HG03159 (cell line): ENCODE data around the gene CAMK2N1.

Experiments
- ATAC-seq: cut with Tn5 transposase; IDR thresholded peaks from one replicate; pipeline ENCODE4 v1.9.1; 2021; ENCODE audit warnings: mild to moderate bottlenecking, moderate library complexity; ENCODE audit not compliant: unreplicated experiment

CAMK2N1 gene

DNA sequence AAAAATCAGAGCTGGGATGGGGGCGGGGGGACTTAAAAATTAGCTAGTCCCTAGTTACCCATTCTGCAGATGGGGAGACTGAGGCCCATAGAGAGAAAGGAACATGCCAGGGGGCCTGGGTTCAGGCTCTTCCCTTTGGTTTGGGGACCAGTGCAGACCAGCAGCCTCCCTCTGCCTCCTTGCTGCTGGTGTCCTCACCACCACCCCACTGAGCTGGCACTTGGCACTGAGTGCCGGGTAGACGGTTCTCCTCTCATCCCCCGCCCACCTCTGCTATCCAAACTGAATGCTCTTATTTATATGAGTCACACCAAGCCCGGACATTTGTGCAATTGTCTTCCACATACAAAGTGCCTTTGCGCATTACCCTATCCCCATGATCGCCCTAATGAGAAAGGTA, 39.2 kb downstream of the CAMK2N1 start:
- ATAC-seq: no peak

DNA sequence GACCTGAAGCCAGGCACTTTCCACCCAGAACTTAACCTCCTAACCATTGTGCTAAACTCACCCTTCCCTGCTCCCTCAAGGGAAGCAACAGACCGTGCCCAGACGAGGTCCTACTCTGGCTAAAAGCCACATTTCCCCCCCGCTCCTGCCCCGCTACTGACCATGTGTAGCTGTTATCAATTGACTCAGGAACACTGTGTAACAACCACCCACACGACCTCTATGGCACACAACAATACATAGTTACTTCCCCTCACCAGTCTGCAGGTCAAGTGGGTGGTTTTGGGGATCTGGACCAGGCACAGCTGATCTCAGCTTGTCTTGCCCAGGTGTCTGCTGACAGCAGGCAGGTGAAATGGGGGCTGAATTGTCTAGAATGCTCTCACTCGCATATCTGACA, 40.1 kb downstream of the CAMK2N1 start:
- no peak for ATAC-seq

DNA sequence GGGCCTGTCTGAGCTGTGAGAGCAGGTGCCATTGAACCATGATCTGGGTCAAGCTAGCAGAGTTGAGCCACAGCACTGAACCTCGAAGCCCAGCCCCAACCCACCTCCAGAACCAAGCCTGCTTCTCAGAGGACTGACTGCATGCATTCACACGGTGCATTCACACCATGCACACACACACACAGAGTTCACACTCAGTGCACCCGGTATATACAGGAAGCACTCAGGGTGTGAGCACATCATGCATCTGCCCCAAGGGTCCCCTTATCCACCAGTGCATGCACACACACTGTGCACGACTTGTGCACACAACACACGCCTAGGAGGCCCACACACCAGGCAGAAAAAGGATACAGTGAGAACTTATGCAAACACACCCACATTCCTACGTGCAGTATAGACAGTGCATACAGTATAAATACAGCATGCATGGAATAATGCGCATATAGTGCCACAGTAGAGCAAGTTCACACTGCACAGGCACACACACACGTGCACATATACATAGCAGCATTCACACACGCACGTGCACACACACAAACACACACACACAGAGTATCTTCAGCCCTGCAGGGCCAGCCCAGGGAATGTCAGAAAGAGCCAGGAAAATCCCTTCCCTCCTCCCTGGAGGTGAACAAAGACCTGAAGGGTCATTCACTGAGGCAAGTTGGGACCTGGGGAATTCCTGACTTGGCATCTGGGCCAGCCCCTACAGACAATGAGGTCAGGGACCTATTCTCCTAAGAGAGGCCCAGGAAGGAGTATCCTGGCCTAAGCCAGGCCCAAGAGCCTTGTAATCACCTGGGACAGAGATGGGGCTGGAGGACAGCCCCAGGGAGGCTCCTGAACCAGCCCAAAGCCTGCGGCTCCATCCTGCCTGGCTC, 42.1 kb downstream of the CAMK2N1 start:
- no peak for ATAC-seq

DNA sequence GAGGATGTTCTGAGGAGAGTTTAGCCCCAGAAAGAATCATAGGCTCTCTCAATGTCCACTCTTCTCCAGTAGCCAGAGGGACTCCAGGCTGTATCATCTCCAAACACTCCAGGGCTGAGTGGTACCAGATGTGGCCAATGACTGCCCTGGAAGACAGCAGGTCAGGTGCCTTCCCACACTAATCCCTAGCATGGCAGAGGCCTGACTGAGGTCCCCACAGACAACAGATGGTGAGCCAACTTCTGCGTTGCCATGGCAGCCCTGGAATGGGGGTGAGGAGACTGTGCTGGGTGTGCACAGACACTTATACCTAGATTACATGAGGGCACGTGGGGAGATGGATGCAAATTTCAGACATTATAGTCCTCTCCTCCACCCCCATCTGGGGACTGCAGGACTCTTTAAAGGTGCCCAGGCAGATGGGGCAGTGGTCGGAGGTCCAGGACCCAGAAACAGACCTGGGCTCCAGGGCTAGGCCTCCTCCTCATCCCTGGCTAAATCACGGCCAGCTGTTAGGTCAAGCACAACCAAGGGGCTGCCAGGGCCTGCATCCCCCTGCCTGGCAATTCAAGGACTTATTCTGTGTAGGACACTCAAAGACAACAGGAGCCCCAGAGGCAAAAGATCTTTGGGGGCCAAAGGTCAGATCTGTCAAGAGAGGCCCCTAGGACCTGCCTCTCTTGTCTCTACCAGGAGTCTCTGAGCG, 42.9 kb downstream of the CAMK2N1 start:
- ATAC-seq: no peak

DNA sequence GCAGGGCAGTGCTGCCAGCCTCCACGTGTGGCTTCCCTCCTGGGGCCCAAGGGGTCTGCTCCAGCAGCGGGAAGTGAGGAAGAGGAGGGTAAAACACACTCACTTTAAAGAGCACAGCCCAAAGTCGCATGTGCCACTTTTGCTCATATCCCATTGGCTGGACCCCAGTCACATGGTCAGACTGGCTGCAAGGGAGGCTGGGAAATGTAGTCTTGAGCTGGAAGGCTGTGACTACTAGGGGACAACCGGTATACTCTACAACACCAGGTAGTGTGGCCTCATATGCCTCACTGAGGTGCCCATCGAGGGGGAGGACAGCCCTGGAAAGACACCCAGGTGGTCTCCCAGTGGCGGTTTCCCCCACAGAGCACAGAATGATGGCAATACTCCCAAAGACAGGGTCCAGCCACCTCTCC, 45.2 kb downstream of the CAMK2N1 start:
- ATAC-seq: no peak

DNA sequence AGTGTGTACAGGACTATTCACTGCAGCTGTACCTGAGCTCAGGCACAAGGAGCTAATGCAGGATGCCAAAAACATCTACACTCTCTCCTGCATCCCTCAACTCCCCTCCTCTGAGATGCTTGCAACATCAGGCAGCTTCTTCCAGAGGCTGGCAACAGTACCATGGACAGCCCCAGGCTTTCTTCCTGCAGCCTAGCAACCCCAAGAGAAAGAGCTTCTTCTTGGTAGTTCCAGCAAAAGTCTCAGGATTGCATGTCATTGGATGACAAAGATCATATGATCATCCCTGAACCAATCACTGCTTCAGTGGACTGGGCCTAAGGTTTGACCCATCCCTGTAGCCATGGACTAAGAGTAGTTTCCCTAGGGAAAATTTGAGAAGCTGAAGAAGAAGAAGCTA, 46.7 kb downstream of the CAMK2N1 start:
- no peak for ATAC-seq

DNA sequence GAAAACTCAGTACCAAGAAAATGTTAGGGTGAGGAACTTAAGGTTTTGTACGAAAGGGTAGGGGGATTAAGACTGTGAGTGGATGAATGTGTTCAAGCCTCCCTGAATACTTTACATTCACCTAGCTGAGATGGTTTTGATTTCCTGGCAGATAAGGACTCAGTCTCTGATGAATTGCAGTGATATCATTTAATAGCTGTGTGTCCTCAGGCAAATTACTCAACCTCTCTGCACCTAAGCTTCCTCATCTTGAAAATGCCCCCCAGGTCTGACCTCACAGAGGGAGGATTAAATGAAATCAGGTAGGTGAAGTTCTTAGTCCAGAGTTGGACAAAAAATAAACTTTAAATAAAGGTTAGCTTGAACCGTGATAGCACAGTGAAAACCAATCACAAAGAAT, 48.4 kb downstream of the CAMK2N1 start:
- ATAC-seq: no peak

DNA sequence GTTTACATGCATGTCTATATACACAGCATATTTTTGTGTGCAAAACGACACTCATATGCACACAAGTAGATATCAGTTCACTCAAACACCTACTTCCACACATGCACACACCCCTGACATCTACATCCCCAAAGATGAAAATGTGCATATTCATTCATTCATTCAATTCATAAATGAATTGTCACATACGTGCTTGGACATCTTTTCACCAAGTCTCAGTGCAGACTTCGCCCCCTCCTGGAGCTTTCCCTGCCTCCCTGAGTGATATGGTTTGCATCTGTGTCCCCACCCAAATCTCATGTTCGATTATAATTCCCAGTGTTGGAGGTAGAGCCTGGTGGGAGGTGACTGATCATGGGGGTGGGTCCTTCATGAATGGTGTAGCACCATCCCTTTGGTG, 53.1 kb downstream of the CAMK2N1 start:
- no peak for ATAC-seq
